ENCODE results near the gene TSHZ2.

The TSHZ2 gene

DNA sequence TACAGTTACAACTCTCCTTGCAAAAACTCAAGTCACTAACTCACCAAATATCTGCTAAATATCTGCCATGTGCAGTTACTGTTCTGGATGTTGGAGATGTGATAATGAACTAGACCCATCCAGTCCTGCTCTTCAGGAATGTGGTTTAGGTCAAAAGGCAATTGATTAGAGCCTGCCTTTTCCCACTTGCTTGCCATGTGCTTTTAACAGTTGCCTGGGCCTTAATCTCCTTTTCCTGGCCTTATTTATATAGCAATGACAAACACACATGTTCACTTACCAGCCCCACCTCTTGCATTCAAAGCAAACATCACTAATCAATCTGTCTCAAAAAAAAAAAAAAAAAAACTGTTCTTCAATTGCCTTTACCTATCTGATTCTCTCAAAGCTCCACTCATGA lies 422.3 kb downstream of the TSHZ2 start:
- no peak overlapping the region for H3K4me3 ChIP-seq (ENCODE audit: low read depth, low read length)
- no peaks in the 10 kb centered on the region for H3K27me3 ChIP-seq (replicated peaks)
- no peak overlapping the region for H3K27ac ChIP-seq
- no peak for DNase-seq
- H3K36me3 ChIP-seq (replicated peaks), result no peaks in the 10 kb centered on the region
- TF ChIP-seq, protein P1, sequence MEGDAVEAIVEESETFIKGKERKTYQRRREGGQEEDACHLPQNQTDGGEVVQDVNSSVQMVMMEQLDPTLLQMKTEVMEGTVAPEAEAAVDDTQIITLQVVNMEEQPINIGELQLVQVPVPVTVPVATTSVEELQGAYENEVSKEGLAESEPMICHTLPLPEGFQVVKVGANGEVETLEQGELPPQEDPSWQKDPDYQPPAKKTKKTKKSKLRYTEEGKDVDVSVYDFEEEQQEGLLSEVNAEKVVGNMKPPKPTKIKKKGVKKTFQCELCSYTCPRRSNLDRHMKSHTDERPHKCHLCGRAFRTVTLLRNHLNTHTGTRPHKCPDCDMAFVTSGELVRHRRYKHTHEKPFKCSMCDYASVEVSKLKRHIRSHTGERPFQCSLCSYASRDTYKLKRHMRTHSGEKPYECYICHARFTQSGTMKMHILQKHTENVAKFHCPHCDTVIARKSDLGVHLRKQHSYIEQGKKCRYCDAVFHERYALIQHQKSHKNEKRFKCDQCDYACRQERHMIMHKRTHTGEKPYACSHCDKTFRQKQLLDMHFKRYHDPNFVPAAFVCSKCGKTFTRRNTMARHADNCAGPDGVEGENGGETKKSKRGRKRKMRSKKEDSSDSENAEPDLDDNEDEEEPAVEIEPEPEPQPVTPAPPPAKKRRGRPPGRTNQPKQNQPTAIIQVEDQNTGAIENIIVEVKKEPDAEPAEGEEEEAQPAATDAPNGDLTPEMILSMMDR (IDR thresholded peaks at IDR 0.05; ENCODE audit: low read depth, low read length, missing control alignments), result no peak
- in situ Hi-C loops (cut with HindIII; ENCODE audit: low pct_ligation_motif_present, low sequenced_read_pairs), result no loop called here

DNA sequence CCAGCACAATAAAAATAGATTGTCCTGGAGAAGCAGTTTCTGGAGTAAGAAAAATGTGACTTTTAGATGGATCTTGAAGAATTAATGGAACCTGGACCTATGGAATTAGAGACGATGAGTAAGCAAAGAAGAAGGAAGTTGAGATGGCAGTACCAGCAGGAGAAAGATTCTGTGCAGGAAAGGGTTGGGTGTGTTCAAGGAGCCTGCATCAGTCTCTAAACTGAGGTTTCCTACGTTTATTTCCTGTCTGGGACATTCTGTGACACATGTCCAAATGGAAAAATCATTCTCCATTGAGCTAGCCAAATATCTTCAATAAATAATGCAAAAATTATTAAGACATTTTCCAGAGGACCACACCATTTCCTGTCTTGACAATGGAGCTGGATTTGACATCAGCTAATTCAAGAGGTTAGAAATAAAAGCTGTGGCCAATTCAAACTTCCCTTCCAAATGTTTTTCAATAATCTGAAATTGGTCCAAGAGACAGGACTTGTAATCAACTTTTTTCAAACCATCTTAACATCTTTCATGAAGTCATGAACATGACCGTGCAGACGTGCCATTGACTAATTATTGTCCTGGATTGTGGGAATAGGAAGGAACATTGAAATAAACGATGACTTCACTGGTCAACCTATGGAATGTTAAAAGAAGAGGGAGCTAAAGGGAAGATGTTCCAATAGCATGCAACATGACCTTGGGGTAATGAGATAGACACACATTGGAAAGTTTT lies 423.2 kb downstream of the TSHZ2 start:
- H3K4me3 ChIP-seq (ENCODE audit: low read depth, low read length), result no peak overlapping the region
- DNase-seq, result no peak
- no peaks in the 10 kb centered on the region for H3K27me3 ChIP-seq (replicated peaks)
- H3K36me3 ChIP-seq (replicated peaks), result no peaks in the 10 kb centered on the region
- H3K27ac ChIP-seq, result no peak overlapping the region
- in situ Hi-C loops (cut with HindIII; ENCODE audit: low pct_ligation_motif_present, low sequenced_read_pairs), result no loop called here
- TF ChIP-seq, protein P1 (IDR thresholded peaks at IDR 0.05; ENCODE audit: low read depth, low read length, missing control alignments), result no peak

DNA sequence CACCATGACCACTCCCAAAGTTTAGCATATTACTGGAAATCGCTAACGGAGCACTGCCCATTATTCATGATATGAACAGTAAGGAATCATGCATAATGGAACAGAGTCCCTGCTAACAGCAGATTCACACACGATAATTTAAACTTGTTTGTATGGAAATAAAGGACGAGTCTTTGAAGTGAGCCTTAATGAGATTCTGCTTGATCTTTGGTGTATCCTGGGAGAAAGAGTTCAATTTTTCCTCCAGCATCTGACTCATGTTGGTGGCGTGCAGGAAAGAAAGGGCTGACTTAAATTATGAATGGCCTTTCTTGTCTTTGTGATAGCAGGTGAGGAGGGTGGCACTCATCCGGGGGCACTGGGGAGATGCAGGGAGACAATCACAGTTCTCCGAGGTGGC lies 426.9 kb downstream of the TSHZ2 start:
- in situ Hi-C loops (cut with HindIII; ENCODE audit: low pct_ligation_motif_present, low sequenced_read_pairs), result no loop called here
- Histone ChIP-seq H3K4me3 (ENCODE audit: low read depth, low read length) (no peak overlapping the region), H3K36me3 (replicated peaks) (no peaks in the 10 kb centered on the region), H3K27me3 (replicated peaks) (no peaks in the 10 kb centered on the region), H3K27ac (no peak overlapping the region)
- DNase-seq, result no peak
- TF ChIP-seq, protein P1 (IDR thresholded peaks at IDR 0.05; ENCODE audit: low read depth, low read length, missing control alignments), result no peak

DNA sequence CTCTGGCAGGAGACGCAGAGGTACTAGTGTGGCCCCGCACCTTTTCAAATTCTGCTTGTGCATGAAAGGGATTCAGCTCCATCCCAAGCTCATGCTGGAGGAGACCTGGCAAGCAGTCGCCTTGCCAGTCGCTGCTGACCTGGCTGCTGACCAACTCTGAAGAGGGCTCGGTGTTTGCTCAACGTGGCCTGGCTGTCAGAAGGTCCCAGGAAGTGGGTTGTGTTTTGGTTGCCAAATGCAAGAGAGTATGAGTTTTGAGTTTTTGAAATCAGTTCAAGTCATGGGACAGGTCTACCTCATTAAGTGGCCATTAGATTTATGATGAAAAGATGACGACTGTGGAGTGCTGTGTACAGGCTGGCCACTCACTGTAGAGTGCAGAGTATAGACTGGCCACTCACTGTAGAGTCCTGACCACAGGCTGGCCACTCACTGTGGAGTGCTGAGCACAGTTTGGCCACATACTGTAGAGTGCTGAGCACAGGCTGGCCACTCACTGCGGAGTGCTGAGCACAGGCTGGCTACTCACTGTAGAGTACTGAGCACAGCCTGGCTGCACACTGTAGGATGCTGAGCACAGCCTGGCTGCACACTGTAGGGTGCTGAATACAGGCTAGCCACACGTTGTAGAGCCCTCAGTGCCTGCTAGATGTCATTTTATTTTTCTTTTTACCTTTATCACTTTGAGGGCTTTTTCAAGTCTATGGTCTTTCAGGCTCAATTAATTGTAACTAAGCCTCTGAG lies 427.6 kb downstream of the TSHZ2 start:
- in situ Hi-C loops (cut with HindIII; ENCODE audit: low pct_ligation_motif_present, low sequenced_read_pairs), result no loop called here
- no peak overlapping the region for H3K27ac ChIP-seq
- TF ChIP-seq, protein P1 (IDR thresholded peaks at IDR 0.05; ENCODE audit: low read depth, low read length, missing control alignments), result no peak
- no peaks in the 10 kb centered on the region for H3K36me3 ChIP-seq (replicated peaks)
- no peak overlapping the region for H3K4me3 ChIP-seq (ENCODE audit: low read depth, low read length)
- no peak for DNase-seq
- H3K27me3 ChIP-seq (replicated peaks), result no peaks in the 10 kb centered on the region

DNA sequence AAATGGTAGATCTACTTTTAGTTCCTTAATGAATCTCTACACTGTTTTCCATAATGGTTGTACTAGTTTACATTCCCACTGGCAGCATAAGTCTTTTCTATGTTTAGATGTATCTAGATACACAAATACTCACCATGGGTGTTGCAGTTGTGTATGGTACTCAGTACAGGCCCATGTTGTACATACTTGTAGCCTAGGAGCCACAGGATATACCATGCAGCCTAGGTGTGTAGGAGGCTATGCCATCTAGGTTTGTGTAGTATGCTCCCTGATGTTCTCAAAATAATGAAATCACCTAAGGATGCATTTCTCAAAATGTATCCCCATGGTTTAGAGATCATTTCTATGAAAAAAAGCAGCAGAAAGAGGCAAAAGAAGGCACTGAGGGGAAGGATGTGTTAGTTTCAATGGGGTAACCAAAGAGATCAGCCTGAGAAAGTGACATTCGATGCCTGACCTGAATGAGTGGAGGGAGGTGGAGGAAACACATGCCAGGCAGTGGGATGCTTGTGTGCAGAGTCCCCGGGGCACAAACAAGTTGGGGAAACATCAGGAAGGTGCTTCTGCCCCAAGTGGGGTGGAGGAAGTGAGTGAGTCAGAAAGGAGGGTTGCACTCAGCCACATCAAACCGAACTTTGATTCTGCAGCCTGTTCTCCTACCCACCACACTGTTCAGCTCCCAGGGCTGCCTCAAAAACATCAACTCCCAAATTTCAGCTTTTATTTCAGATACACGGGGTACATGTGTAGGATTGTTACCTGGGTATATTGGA lies 430.3 kb downstream of the TSHZ2 start:
- in situ Hi-C loops (cut with HindIII; ENCODE audit: low pct_ligation_motif_present, low sequenced_read_pairs), result no loop called here
- no peak overlapping the region for H3K4me3 ChIP-seq (ENCODE audit: low read depth, low read length)
- no peaks in the 10 kb centered on the region for H3K36me3 ChIP-seq (replicated peaks)
- TF ChIP-seq, protein P1 (IDR thresholded peaks at IDR 0.05; ENCODE audit: low read depth, low read length, missing control alignments), result no peak
- H3K27me3 ChIP-seq (replicated peaks), result no peaks in the 10 kb centered on the region
- DNase-seq, result no peak
- H3K27ac ChIP-seq, result no peak overlapping the region
